CD4-positive, alpha-beta T cell (primary cell): ENCODE data around the gene EP400. TPM values are rescaled to one million over a fixed set of nuclear protein-coding genes. Genes with fewer than 3 reads are reported as not detected.

ENCODE experiments used
- ATAC-seq: fragments of 200-7000 bp; cut with Tn5 transposase; one replicate; pipeline ENCODE4 v1.10.0; 2022; ENCODE audit warnings: mild to moderate bottlenecking; ENCODE audit not compliant: poor library complexity
- CTCF ChIA-PET: fragments of 350-600 bp; sonication (Branson Sonifier 250); formaldehyde crosslinking; loops from one replicate; lab custom pipeline; 2021; ENCODE audit warnings: antibody characterized with exemption, inconsistent platforms; lab: Charles Lee
- POLR2A ChIA-PET: fragments of 350-600 bp; sonication (Branson Sonifier 250); formaldehyde crosslinking; loops from one replicate; lab custom pipeline; 2021; ENCODE audit warnings: antibody characterized with exemption, inconsistent platforms; lab: Charles Lee
- DNase-seq, 14 experiments: peaks; one replicate each; pipeline ENCODE4 v3.0.0-alpha.2; 2013 to 2020; ENCODE audit warnings: mixed read lengths in 2 of 14
- H3K27ac ChIP-seq, 2 donors: one replicate each; pipeline versions ENCODE4 v1.5.1 to v1.7.0; 2013; ENCODE audit warnings: low read length in 2 of 2, low read depth in 1 of 2, mild to moderate bottlenecking in 1 of 2
- H3K27me3 ChIP-seq, 2 experiments: 1 replicate in 1 of 2; 2 replicates in 1 of 2; pipeline versions ENCODE4 v1.6.1 to v1.7.0; 2013; ENCODE audit warnings: low read length in 2 of 2, control low read depth in 1 of 2, mild to moderate bottlenecking in 1 of 2, moderate library complexity in 1 of 2; ENCODE audit not compliant: insufficient read depth in 2 of 2, control insufficient read depth in 1 of 2
- H3K36me3 ChIP-seq: one replicate; pipeline ENCODE4 v1.6.1; 2013; ENCODE audit warnings: low read length, control low read depth; ENCODE audit not compliant: insufficient read depth
- H3K4me1 ChIP-seq: one replicate; pipeline ENCODE4 v1.6.1; 2013; ENCODE audit warnings: low read length, control low read depth; ENCODE audit not compliant: insufficient read depth
- H3K4me3 ChIP-seq: one replicate; pipeline ENCODE4 v1.5.1; 2013; ENCODE audit warnings: mild to moderate bottlenecking, low read length, moderate library complexity
- H3K9me3 ChIP-seq, 2 experiments: 1 replicate in 1 of 2; 2 replicates in 1 of 2; pipeline versions ENCODE4 v1.6.1 to v1.7.0; 2013; ENCODE audit warnings: low read length in 2 of 2, mild to moderate bottlenecking in 2 of 2, control low read depth in 1 of 2, moderate library complexity in 1 of 2; ENCODE audit not compliant: control insufficient read depth in 1 of 2, insufficient read depth in 1 of 2
- H3K27ac Mint-ChIP-seq: one replicate; pipeline ENCODE4 v1.8.0; 2020; ENCODE audit warnings: mixed read lengths
- H3K27me3 Mint-ChIP-seq: one replicate; pipeline ENCODE4 v1.8.0; 2021; ENCODE audit warnings: mixed read lengths
- H3K36me3 Mint-ChIP-seq: one replicate; pipeline ENCODE4 v1.8.0; 2021; ENCODE audit warnings: low read depth, mixed read lengths
- H3K4me1 Mint-ChIP-seq: one replicate; pipeline ENCODE4 v1.8.0; 2021; ENCODE audit warnings: low read depth, mixed read lengths
- H3K4me3 Mint-ChIP-seq: one replicate; pipeline ENCODE4 v1.8.0; 2020; ENCODE audit warnings: mild to moderate bottlenecking, mixed read lengths
- H3K9me3 Mint-ChIP-seq: one replicate; pipeline ENCODE4 v1.8.0; 2020; ENCODE audit warnings: mixed read lengths
- CTCF ChIP-seq: fragments of 200-600 bp; IDR thresholded peaks from one replicate; pipeline ENCODE4 v1.8.0; 2022; ENCODE audit warnings: antibody characterized with exemption, mild to moderate bottlenecking
- intact Hi-C, 2 experiments: fragments of 100-400 bp; cut with DNase I in 1 of 2; cut with micrococcal nuclease in 1 of 2; formaldehyde crosslinking; loops; one replicate each; pipeline versions ENCODE4 v1.15.1 to v1.9.0; 2023 to 2025; cut with DNase I, micrococcal nuclease
- total RNA-seq, 174 experiments: library from RNA in 2 of 174; stranded (reverse) in 2 of 174; gene quantifications; one replicate each; pipeline ENCODE4 v1.2.3 and lab custom pipeline; 2021 to 2026

EP400 gene
- total RNA-seq, 2 experiments from 2014 or later: 56.4 to 56.5 TPM

GRCh38 chr12:132116709-132117557 lies 167.2 kb downstream of the EP400 start:
- Mint-ChIP-seq H3K4me1 (no peaks in the 10 kb centered on the region), H3K27me3 (no peaks in the 10 kb centered on the region), H3K4me3 (no peak overlapping the region), H3K27ac (no peak overlapping the region), H3K36me3 (peaks cover 12% of the 10 kb centered on the region), H3K9me3 (no peaks in the 10 kb centered on the region)
- no peak for DNase-seq
- Histone ChIP-seq H3K4me1 (no peaks in the 10 kb centered on the region), H3K4me3 (no peak overlapping the region), H3K36me3 (peaks cover 37% of the 10 kb centered on the region), H3K27me3 (no peaks in the 10 kb centered on the region), H3K9me3 (no peaks in the 10 kb centered on the region), H3K27ac (no peak overlapping the region)
- TF ChIP-seq CTCF: no peak
- intact Hi-C loops: no loop called here
- ChIA-PET CTCF (no interaction called here), POLR2A (no interaction called here)
- no peak for ATAC-seq

- H3K27ac ChIP-seq: no peak overlapping the region
- no peak for TF ChIP-seq CTCF
- H3K36me3 ChIP-seq: peaks cover 42% of the 10 kb centered on the region
- Mint-ChIP-seq H3K27ac (no peak overlapping the region), H3K36me3 (peaks cover 12% of the 10 kb centered on the region), H3K4me3 (no peak overlapping the region), H3K9me3 (no peaks in the 10 kb centered on the region), H3K27me3 (no peaks in the 10 kb centered on the region), H3K4me1 (no peaks in the 10 kb centered on the region)
- no peak overlapping the region for H3K4me3 ChIP-seq
- ATAC-seq: no peak
- no peak for DNase-seq
- H3K27me3 ChIP-seq: no peaks in the 10 kb centered on the region
- no peaks in the 10 kb centered on the region for H3K9me3 ChIP-seq
- POLR2A ChIA-PET: no interaction called here
- intact Hi-C loops: no loop called here
- no peaks in the 10 kb centered on the region for H3K4me1 ChIP-seq
- CTCF ChIA-PET: no interaction called here
Measured at GRCh38 chr12:132117558-132117875, 167.8 kb downstream of the EP400 start.

GRCh38 chr12:132118876-132119275 lies 169.1 kb downstream of the EP400 start:
- no peak overlapping the region for H3K27ac Mint-ChIP-seq
- ATAC-seq (no peak), DNase-seq (no peak)
- ChIA-PET CTCF (no interaction called here), POLR2A (no interaction called here)
- Histone ChIP-seq H3K4me3 (no peak overlapping the region), H3K9me3 (no peaks in the 10 kb centered on the region), H3K27ac (no peak overlapping the region), H3K27me3 (no peaks in the 10 kb centered on the region), H3K36me3 (peaks cover 45% of the 10 kb centered on the region), H3K4me1 (no peaks in the 10 kb centered on the region)
- H3K27me3 Mint-ChIP-seq: no peaks in the 10 kb centered on the region
- no peak for TF ChIP-seq CTCF
- intact Hi-C loops: no loop called here
- no peaks in the 10 kb centered on the region for H3K9me3 Mint-ChIP-seq
- no peak overlapping the region for H3K4me3 Mint-ChIP-seq
- no peaks in the 10 kb centered on the region for H3K4me1 Mint-ChIP-seq
- peaks cover 12% of the 10 kb centered on the region for H3K36me3 Mint-ChIP-seq
